Gastroesophageal sphincter (tissue), 3 donors: ENCODE data around the gene A3GALT2.

ENCODE experiments used
- CTCF ChIP-seq, 4 experiments: fragments of 200-600 bp in 2 of 4; fragments of 450-650 bp in 2 of 4; sonication (generic) in 1 of 4; IDR thresholded peaks; one replicate each; pipeline ENCODE4 v1.5.1; 2017 to 2019; ENCODE audit warnings: antibody characterized with exemption in 4 of 4, mild to moderate bottlenecking in 2 of 4, moderate library complexity in 2 of 4
- POLR2A ChIP-seq, 2 donors: fragments of 450-650 bp; IDR thresholded peaks; one replicate each; pipeline ENCODE4 v1.6.1; 2017; ENCODE audit warnings: antibody characterized with exemption in 2 of 2, mild to moderate bottlenecking in 2 of 2, moderate library complexity in 1 of 2
- POLR2AphosphoS5 ChIP-seq: sonication (generic); formaldehyde crosslinking; IDR thresholded peaks from one replicate; pipeline ENCODE4 v1.6.1; 2017; ENCODE audit warnings: antibody characterized with exemption

GRCh38 chr1:33319949-33320618, 814 bp downstream of the A3GALT2 start:
- no peak for TF ChIP-seq CTCF (IDR thresholded peaks at IDR 0.05)
- no peak for TF ChIP-seq POLR2A (IDR thresholded peaks at IDR 0.05)
- peak; percentile 2 for TF ChIP-seq POLR2AphosphoS5
